Adrenal gland (tissue), 12 donors: ENCODE results near the gene MLN. TPM values are rescaled to one million over a fixed set of nuclear protein-coding genes. Genes with fewer than 3 reads are reported as not detected.
A peak's percentile ranks its signal among the peaks of the same experiment; 100 is the strongest.

ENCODE experiments used
- DNase-seq, 7 donors: peaks; one replicate each; pipeline ENCODE4 v3.0.0-alpha.2; 2019 to 2020
- H3K27ac ChIP-seq, 5 donors: fragments of 200-600 bp; sonication (generic) in 4 of 5; 1 replicate in 3 of 5; 2 replicates in 2 of 5; pipeline versions ENCODE4 v1.5.1 to v1.8.0; 2016 to 2020; ENCODE audit warnings: mild to moderate bottlenecking in 1 of 5
- H3K27me3 ChIP-seq: fragments of 200-600 bp; 2 replicates; pipeline ENCODE4 v1.8.0; 2021
- H3K36me3 ChIP-seq, 2 donors: fragments of 200-600 bp; replicated peaks in 1 of 2; 1 replicate in 1 of 2; 2 replicates in 1 of 2; pipeline versions ENCODE4 v1.5.1 to v1.8.0; 2018 to 2022
- H3K4me1 ChIP-seq, 2 donors: fragments of 200-600 bp; replicated peaks in 1 of 2; 1 replicate in 1 of 2; 2 replicates in 1 of 2; pipeline versions ENCODE4 v1.5.1 to v1.8.0; 2018 to 2021
- H3K4me3 ChIP-seq, 4 donors: fragments of 200-600 bp; sonication (generic) in 3 of 4; one replicate each; pipeline ENCODE4 v1.5.1; 2016 to 2018
- H3K9me3 ChIP-seq, 3 donors: fragments of 200-600 bp; sonication (generic) in 1 of 3; replicated peaks in 1 of 3; 1 replicate in 2 of 3; 2 replicates in 1 of 3; pipeline versions ENCODE4 v1.5.1 to v1.8.0; 2016 to 2021
- CTCF ChIP-seq, 6 experiments: fragments of 450-650 bp in 4 of 6; fragments of 200-600 bp in 2 of 6; sonication (generic) in 1 of 6; IDR thresholded peaks; 1 replicate in 5 of 6; 2 replicates in 1 of 6; pipeline versions ENCODE4 v1.5.1 to v1.8.0; 2016 to 2021; ENCODE audit warnings: antibody characterized with exemption in 6 of 6, mild to moderate bottlenecking in 2 of 6, moderate library complexity in 1 of 6
- POLR2A ChIP-seq, 2 donors: fragments of 450-650 bp; IDR thresholded peaks; one replicate each; pipeline ENCODE4 v1.6.1; 2017; ENCODE audit warnings: antibody characterized with exemption in 2 of 2, mild to moderate bottlenecking in 2 of 2, moderate library complexity in 1 of 2
- WGBS, 4 donors: extraction: QIAGEN DNeasy Blood & Tissue Kit in 2 of 4; methylation state at CpG; one replicate each; pipeline versions ENCODE4 v1.1.5 to v1.1.7; 2013 to 2017; 5-methylcytosine and 5-hydroxymethylcytosine counted together
- intact Hi-C, 2 donors: fragments of 100-400 bp; cut with DNase I; formaldehyde crosslinking; loops; one replicate each; pipeline versions ENCODE4 v1.14.1 to v1.15.0; 2022 to 2023
- polyA plus RNA-seq, 3 donors: library from polyadenylated mRNA; stranded (reverse); fragments of 200-250 nt in 2 of 3; fragments of 350-450 nt in 1 of 3; fragmentation: Illumina TruSeq in 1 of 3; extraction: RNeasy Lipid Tissue Mini Kit (QIAGEN cat#74804) in 1 of 3; gene quantifications; one replicate each; pipeline ENCODE4 v1.2.3, GENCODE V29; 2013 to 2014
- total RNA-seq, 9 donors: library from RNA; depleted of rRNA in 4 of 9; stranded (reverse); fragments of >200 nt in 4 of 9; fragments of 120-200 nt in 1 of 9; fragmentation: NEBNext Ultra II Directional in 1 of 9; extraction: Animal tissue kit (Norgen Biotek cat#: 25700) in 1 of 9; gene quantifications; one replicate each; pipeline versions ENCODE4 v1.1.0 to v1.2.4, GENCODE V29; 2013 to 2023
- donor health status: healthy with polysubstance abuse.
- donor health status: Bipolar disorder and iron deficiency.
- donor health status: DM: yes; HTN: yes; CAD: no.
- donor health status: DM: no; HTN: no; CAD: no.
- donor health status: DM: no; HTN: no; CAD: no.
- donor health status: DM: yes; HTN: yes; CAD: no.

Gene MLN
- total and polyA plus RNA-seq, 12 donors = not detected

DNA sequence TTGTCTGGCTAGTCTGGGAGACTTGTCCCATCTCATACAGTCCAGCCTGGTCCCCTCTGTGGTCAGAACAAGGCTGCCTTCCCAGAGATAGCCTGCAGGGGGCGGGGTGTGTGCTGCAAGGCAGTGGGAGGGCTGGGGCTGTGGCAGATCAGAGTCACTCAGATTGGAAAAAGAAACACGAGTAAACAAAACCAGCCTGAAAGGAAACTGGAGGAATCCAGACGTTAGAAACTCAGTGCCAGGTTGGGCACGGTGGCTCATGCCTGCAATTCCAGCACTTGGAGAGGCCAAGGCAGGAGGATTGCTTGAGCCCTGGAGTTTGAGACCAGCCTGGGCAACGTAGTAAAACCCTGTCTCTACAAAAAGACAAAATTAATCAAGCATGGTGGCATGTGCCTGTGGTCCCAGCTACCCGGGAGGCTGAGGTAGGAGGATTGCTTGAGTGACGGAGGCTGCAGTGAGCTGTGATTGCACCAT is 35.1 kb downstream of the MLN start:
- no peak overlapping the region for H3K27ac ChIP-seq
- no peak overlapping the region for H3K4me3 ChIP-seq
- H3K9me3 ChIP-seq = no peaks in the 10 kb centered on the region
- peaks cover 13 to 24% of the 10 kb centered on the region in 2 donors for H3K4me1 ChIP-seq
- TF ChIP-seq POLR2A (IDR thresholded peaks at IDR 0.05) = peak in 1 of 2 donors; percentile 16
- peak; percentile 64 to 84 (median 78) for TF ChIP-seq CTCF (IDR thresholded peaks at IDR 0.05)
- intact Hi-C loops = no loop called here
- H3K36me3 ChIP-seq = peaks cover 0 to 19% of the 10 kb centered on the region in 2 donors
- DNase-seq = peak; percentile 82 to 94 (median 91)
- WGBS, 4 donors = 23 to 33% (median 26%) methylated on average over 5 to 7 of the region's 7 CpGs
- no peaks in the 10 kb centered on the region for H3K27me3 ChIP-seq

DNA sequence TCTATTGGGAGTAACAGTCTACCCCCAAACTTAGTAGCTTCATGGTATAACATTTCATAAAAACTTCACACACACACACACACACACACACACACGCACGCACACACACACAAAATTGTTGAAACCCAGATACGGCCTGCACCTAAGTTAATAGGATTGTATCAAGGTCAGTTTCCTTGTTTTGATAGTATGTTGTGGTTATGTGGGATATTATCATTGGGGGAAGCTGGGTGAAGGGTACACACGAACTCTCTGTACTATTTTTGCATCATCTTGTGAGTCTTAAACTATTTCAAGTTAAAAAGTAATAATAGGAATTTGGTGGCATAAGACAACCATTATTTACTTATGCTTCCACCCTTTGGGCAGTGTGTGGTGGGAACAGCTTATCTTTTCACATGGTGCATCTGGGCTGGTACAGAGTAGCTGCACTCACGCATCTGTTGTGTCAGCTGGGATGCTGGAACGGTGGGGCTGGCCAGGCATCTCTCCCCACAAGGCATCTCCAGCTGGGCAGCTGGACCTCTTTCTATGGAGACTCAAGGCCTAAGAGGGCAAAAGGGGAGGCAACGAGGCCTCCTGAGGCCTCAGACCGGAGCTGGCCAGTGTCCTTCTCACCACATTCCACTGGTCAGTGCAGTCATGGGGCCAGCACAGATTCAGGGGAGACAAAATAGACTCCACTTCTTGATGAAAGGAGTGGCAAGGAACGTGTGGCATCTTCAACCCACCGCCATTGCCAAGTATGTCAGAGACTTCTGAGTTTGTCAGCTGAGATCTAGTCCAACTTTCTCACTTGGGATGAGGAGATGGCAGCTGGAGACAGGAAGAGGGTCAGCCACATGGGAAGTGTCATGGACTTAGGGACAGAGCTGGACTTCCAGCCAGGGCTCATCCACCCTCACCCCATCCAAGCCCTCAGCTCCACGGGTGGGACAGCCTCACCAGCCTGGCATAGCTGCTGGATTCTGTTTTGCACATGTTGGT is 36.6 kb downstream of the MLN start:
- intact Hi-C loops = no loop called here
- Histone ChIP-seq H3K4me1 (peaks cover 16 to 31% of the 10 kb centered on the region in 2 donors), H3K27ac (no peak overlapping the region), H3K36me3 (peaks cover 0 to 4% of the 10 kb centered on the region in 2 donors), H3K9me3 (no peaks in the 10 kb centered on the region), H3K4me3 (no peak overlapping the region), H3K27me3 (no peaks in the 10 kb centered on the region)
- WGBS, 4 donors = 70 to 77% (median 73%) methylated on average over 9 to 11 of the region's 11 CpGs
- DNase-seq = no peak
- TF ChIP-seq POLR2A (IDR thresholded peaks at IDR 0.05) (no peak), CTCF (IDR thresholded peaks at IDR 0.05) (no peak)

GRCh38 chr6:33765368-33765767 is 38.4 kb downstream of the MLN start:
- no peak for TF ChIP-seq POLR2A (IDR thresholded peaks at IDR 0.05)
- TF ChIP-seq CTCF (IDR thresholded peaks at IDR 0.05) = no peak
- intact Hi-C loops = no loop called here
- H3K9me3 ChIP-seq = no peaks in the 10 kb centered on the region
- DNase-seq = no peak
- 85 to 96% (median 92%) methylated on average over 9 of the region's 9 CpGs for WGBS, 4 donors
- H3K27me3 ChIP-seq = no peaks in the 10 kb centered on the region
- no peak overlapping the region for H3K27ac ChIP-seq
- no peaks in the 10 kb centered on the region for H3K36me3 ChIP-seq
- H3K4me1 ChIP-seq = peaks cover 5 to 23% of the 10 kb centered on the region in 2 donors
- no peak overlapping the region for H3K4me3 ChIP-seq

DNA sequence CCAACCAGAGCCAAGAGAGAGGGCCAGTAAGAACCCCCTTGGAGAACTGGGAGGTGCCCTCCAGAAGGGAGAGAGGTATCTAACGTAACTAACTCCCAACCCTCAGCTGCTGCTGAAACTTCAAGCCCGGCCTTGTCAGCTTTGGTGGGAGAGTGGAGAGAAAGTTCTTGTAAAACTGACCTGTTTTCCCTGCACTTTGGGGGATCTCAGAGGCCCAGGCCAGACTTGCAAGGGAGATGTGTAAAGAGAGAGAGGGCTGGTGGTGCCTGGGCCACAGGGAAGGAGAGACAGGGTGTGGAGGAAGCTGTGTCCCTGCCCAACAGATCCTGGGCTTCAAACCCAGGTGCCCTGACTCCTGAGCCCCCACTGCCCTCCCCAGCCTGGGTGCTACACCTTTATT is 39.8 kb downstream of the MLN start:
- Histone ChIP-seq H3K36me3 (no peaks in the 10 kb centered on the region), H3K27me3 (no peaks in the 10 kb centered on the region), H3K27ac (no peak overlapping the region), H3K9me3 (no peaks in the 10 kb centered on the region), H3K4me3 (no peak overlapping the region), H3K4me1 (peaks cover 3 to 17% of the 10 kb centered on the region in 2 donors)
- DNase-seq = no peak
- 57 to 86% (median 78%) methylated on average over 1 to 2 of the region's 2 CpGs for WGBS, 4 donors
- TF ChIP-seq POLR2A (IDR thresholded peaks at IDR 0.05) = no peak
- TF ChIP-seq CTCF (IDR thresholded peaks at IDR 0.05) = no peak
- intact Hi-C loops = loop anchor here in 1 of 2 donors (5.0 kb wide), 1 partner anchor 177 kb away; no protein-coding TSS in a partner anchor
